Stimulated activated CD8-positive, alpha-beta memory T cell treated with anti-CD3 and anti-CD28 coated beads, Interleukin-2, amount 100 ng/mL, for 1 hour (primary cell): ENCODE measurements around the gene SPTAN1.
"Not testable (repeated sequence)": the region's sequence is repeated elsewhere in the genome, so short reads cannot be mapped to it uniquely, and the experiment has no call there.

ENCODE experiments used
- DNase-seq, 2 donors: peaks; one replicate each; pipeline ENCODE4 v3.0.0-alpha.2; 2020; ENCODE audit warnings: low read depth in 2 of 2

SPTAN1 gene

DNA sequence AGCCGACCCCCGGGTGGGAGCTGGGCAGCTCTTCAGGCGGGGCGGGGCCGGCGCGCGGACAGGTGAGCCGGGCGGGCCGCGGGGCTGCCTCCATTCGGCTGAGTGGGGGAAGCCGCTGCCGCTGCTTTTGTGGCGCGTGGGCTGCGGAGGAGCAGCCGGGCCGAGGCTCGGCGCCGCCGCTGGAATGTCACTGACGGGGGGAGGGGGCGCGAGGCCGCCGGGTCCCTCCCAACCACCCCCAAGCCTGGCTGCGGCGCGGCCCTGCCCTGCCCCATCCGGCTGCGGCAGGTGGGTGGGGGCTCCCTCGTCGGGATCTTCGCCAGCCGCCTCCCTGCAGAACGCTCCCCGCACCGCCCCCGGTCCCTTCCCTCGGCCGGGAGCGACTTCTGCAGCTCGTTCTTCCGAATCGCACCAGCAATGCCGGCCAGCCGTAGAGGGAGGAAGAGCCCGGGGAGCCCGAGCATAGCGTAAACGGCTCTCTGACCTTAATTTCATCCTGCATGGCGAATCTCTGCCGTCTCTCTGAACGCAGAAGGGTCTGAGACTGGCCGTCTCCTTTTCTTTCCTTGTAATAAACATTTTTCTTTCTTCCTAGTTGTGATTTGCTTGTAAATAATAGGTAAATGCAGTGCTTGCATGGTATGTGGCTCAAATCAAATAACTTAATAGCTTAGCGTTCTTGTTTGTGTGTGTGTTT, 505 bp downstream of the SPTAN1 start:
- DNase-seq: peak; percentile 5 to 24

DNA sequence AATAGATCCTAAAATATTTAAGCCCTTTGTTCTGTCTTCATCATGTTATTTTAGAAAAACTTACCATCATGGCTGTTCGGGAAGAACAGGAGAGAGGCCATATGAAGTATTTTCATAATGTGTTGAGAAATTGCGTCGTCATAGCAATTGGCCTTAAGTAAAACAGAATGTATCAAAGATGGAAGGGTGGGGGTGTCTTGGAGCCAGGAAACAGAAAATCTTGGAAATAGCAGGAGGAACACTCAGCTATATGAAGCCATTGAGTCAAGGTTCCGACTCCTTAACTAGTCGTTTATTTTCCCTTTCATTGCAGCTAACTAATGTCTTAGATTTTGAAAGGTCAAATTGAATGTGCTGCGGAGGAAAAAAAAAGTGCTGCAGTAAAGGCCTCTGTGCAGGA, 1.3 kb downstream of the SPTAN1 start:
- no peak for DNase-seq

DNA sequence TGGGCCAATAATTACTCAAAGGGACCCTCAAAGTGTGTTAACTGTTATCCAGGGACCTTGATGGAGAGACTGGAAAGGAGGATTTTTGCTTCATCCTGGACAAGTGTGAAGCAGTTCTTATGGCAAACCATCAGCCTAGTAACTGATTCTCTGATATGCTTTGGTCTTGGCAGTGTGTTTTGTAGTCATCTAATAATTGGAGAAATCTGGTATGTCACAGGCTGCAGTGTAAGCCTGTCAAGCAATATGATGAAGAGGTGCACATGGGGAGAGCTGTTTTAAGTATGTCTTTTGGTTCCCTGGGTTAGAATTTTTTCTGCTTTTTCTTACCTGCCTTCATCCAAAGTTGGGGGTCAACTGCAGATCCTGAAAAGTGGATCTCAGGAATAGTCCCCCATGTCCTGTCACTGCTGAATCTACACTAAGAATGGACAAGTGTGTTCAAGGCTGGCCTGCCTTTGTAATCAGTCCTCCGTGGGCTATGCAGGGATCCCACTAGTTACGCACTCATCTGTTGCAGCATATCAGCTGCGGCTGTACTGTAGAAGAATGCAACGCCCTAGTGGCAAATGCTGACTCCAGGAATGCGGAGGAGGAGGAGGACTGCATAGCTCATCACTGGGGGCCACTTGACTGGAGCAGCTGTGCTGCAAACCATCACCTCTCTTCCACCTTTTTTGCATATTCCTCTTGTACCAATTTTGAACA, 1.9 kb downstream of the SPTAN1 start:
- DNase-seq: no peak

DNA sequence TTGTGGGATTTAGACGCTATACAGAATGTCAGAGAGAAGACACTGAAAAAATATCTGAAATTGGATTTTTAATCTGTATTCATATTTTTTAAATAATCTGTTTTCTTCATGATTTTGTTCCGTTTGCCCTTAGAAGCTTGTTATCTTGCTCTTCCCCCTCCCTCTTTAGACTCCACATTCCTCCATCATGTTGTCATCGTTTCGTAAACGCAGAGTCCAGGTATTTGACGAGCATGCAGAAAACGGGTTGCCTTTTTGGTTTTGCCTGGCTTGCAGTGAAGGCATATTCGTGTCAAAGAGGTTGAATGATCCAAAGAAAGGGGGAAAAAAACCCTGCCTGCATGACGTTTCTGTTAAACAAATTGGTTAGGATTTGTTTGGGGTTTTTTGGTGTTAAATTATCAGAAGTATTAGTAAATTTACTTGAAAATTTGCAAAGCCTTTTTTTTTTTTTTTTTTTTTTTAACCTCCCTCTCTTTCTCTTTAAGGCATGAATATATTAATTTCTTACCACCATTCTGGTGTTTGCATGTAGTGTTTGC, 2.9 kb downstream of the SPTAN1 start:
- DNase-seq: no peak

DNA sequence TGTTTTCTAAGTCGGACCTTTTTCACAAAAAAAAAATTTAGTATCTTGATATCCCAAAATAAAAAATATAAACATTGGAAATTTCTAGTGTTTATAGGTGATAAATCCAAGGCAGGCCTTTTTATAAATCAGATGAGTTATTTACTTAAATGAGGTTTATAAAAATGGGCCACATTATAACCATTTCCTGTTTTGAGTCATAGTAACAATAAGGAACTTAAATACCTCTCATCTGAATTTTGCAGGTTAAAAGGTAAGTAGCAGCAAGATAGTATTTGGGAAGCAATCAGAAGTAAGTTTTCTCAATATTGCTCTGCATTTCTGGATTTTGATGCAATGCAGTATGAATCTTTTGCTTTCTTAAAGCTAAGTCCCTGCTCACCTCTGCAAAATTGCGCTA, 3.9 kb downstream of the SPTAN1 start:
- no peak for DNase-seq

DNA sequence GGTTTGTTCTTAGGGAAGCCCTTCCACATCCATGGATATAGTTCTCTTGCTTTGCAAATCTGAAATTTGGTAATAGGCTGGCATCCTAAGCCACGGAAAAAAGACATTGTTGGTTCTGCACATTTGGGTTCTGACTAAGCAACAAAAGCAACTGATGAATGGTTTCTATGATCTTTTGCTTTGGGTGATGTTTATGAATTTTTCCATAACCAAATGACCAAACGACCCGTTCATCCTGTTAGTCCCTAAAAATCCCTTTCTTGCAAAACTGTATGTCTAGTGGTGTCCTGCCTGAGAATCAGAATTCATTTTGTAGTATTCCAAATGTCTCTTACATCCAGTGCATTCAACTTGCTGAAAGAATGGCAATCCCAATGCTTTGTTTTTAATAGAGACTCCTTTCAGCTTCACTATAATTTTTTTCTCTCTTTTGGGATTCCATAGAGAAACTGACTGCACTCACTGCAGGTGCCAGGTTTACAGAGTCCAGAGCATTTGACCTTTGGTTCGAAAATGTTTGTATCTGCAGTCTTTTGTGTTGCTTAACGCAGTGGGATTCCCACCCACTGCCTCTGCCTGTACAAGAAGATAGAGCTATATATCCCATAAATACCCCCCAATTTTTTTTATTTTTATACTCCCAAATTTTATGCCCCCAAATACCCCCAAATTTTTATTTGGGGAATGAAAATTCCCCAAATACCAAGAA, 4.7 kb downstream of the SPTAN1 start:
- DNase-seq: no peak

DNA sequence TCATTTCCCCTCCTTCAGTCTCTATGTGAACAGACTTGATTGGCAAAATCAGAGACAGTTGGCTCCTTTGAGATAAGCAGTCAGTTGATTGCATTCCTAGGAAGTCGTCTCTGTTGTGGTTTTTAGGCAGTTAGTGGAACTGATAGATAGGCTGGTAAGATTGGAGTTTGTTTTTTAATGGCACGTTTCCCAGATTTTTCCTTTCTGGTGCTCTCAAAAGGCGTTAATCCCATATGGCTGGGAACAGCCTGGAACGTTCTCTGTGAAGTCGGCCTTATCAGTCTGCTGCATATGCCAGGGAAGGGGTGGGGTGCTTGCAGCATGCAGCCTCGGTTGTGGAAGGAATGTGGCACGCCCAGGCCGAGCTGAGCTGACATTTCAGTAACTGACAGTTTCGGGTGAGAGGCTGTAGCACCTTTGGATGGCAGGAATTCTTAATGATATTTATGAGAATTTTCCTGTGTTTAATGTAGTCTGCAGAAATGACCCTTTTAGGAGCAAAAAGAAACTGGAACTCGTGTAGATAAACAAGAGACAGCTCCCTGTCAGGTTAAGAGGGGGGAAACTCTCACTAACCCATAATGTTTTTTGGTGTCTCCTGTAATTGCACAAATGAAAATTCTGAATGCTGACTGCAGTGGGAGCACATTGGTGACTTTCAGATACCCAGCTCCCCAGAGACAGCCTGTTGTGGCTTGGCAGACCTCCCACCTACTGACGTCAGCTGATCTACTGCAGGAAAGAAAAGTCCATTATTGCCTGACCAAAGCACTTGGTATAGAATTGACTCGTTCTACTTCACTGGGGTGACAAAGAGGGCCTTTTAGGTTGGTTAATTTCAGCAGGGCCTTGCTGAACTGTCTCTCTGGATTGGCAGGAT, 6.3 kb downstream of the SPTAN1 start:
- DNase-seq: peak in 1 of 2 donors; percentile 2

DNA sequence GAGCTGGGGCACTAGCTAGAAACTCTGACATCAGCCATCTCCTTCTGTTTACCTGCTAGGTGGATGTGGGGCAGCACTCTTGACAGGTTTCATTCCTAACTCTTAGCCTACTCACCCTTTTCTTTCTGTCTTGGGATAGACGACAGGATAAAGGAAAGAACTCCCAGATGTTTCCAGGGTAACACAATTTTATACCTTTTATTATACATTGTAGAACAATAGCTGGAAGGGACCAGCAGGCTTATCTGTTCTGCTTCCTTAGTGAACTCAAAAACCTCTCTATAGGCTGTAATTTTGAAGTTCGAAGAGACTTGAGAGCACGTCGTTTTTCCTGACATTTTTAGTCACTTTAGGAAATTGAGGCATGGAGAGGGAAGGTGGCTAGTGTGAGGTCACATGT, 13.2 kb downstream of the SPTAN1 start:
- no peak for DNase-seq

DNA sequence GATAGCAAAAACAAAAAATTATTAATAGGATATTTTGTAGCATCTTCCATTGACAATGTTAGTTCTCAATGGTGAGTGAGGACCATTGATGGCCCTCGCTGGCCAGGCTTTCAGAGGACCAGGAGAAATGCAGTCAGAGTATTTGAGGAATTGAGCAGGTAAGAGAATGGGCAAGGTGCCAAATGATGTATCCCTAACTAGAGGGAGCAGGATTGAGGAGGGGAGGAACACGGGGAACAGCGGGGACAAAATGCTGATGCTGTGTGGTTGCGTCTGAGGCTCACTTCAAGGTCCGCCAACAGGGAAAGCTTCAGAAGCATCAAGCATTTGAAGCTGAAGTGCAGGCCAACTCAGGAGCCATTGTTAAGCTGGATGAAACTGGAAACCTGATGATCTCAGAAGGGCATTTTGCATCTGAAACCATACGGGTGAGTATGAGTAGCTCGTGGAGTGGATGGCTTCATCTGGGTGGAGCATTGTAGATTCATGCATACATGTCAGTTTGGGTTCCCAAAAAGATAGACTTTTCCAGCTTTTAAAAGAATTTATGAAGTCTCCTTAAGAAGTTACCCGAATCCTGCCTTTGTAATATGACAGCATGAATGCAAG, 16.2 kb downstream of the SPTAN1 start:
- DNase-seq: no peak

DNA sequence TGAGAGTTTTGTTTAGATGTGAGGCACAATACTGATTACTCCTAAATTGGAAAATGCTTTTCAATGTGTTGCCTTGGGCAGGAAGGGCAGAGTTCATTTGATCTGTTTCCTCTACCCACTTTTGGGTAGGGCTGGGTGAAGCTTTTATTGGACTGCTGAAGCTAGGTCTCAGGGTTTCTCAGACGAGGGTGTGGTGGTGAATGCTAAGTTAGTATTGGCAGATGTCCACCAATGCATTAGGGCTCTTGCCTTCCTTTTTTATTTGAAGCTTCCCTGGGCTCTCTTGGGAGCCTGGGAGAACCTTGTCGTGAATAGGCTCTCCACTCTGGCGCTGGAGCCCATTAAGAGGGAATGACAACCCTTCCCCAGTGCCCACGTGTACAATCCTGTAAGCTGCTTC, 23.1 kb downstream of the SPTAN1 start:
- DNase-seq: no peak

DNA sequence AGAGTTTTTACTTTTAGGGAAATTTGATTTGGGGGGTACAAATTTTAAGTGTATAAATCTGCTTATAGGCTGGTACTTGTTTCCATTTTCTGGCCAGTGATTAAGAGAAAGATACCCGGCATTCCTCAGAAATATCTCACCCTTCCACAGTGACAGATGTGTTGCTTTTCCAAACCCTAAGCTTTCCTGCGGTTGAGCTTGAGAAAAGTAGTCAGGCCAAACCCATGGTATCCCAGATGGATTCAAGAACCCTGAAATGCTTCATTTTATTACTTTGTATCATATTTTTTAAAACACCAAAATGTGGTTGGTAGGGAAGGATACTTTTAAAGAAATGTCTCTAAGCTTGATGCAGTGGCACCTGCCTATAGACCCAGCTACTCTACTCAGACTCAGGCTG, 23.5 kb downstream of the SPTAN1 start:
- DNase-seq: no peak

DNA sequence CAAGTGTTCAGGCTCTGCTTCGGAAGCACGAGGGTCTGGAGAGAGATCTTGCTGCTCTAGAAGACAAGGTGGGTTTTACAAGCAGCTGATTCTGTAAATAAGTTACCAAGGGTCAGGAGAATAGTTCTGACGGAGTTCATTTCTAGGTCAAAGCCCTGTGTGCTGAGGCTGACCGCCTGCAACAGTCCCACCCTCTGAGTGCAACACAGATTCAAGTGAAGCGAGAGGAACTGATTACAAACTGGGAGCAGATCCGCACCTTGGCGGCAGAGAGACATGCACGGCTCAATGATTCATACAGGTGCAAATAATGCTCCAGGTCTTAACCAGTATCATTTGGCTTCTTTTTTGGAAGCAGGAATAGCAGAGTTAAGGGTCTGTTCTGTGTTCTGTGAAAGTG, 24.8 kb downstream of the SPTAN1 start:
- no peak for DNase-seq

DNA sequence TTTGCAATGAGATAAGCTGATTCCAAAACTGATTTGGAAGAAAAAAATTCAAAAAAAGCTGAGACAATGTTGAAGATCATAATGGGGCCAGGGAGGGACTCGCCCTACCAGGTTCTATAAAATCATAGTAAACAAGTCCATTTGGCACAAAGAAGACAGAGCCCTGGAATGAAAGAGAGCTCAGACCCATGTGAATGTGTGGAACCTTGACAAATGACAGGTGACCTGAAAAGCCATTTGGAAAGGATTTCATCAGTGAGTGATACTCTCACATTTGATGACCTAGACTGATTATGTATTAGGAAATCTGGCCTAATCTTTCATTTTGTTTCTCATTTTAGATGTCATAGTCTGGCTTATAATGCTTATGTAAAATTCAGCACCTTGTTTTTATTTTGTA, 26.8 kb downstream of the SPTAN1 start:
- DNase-seq: no peak

DNA sequence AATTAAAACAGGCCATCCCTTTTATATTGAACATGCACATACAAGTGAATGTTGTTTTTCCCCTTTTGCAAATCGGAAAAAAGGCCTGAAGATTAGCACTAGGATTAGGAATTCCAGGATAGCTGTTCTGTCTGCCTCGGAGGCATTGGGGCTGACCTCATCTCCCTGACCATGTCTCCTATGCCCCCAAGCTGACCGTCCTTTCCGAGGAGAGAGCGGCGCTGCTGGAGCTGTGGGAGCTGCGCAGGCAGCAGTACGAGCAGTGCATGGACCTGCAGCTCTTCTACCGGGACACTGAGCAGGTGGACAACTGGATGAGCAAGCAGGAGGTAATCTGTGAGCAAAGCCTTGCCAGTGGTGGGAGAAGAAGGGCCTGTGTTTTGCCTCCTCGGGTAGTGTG, 28.3 kb downstream of the SPTAN1 start:
- no peak for DNase-seq

DNA sequence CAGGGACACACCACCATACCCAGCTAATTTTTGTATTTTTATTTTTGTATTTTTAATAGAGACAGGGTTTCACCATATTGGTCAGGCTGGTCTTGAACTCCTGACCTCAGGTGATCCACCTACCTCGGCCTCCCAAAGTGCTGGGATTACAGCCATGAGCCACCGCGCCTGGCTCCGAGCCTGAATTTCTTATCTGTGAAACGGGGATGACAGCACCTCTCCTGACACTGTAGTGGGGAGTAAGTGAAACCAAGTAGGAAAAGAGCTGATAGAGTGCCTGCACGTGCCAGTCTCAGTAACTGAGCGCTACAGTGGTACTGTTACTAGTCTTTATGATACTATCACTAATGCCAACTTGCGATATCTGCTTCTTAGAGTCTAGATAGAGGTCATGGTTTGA, 32.8 kb downstream of the SPTAN1 start:
- not testable (repeated sequence) for DNase-seq

DNA sequence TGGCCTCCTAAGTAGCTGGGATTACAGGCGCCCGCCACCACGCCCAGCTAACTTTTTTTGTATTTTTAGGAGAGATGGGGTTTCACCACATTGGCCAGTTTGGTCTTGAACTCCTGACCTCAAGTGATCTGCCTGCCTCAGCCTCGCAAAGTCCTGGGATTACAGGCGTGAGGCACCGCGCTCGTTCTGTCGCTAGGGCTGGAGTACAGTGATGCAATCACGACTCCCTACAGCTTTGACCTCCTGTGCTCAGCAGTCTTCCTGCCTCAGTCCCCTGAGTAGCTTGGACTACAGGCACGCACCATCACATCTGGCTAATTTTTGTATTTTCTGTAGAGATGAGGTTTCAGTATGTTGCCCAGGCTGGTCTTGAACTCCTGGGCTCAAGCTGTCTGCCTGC, 34.5 kb downstream of the SPTAN1 start:
- DNase-seq: not testable (repeated sequence)

DNA sequence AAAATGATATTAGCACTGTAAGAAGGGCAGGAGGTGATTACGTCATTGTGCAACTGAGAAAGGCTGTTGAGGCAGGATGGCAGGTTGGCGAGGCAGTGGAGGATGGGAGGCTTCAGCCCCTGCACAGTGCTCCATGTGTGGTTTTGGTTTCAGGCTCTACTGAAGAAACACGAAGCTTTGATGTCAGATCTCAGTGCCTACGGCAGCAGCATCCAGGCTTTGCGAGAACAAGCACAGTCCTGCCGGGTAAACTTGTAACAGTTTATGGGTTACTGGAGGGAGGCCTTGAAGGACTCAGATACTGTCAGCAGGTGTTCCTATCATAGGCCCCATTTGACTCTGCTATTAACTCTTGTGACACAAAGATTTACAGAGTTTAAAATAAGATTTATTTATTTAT, 35.1 kb downstream of the SPTAN1 start:
- DNase-seq: no peak

DNA sequence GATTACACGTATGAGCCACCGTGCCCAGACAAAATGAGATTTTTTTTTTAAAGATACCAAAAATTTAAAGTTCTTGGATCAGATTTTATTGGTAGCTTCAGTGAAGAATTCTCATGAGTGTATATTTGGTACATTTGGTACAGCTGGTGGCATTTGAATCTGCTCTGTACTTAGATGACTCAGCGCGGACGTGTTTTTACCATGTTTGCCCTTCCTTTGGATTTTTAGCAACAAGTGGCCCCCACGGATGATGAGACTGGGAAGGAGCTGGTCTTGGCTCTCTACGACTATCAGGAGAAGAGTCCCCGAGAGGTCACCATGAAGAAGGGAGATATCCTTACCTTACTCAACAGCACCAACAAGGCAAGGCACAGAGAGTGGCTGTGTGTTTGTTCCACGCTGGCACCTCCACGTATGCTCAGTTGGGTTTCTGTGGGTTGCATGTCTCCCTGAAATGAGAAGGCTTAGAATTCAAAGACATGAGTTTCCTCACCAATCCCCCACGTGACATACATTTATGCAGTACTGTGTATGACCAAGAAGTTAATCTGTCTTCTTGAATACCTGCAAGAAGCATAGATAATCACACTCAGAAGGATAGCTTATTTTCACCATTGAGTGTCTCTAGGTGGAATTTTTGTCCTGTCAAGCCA, 36.3 kb downstream of the SPTAN1 start:
- no peak for DNase-seq

DNA sequence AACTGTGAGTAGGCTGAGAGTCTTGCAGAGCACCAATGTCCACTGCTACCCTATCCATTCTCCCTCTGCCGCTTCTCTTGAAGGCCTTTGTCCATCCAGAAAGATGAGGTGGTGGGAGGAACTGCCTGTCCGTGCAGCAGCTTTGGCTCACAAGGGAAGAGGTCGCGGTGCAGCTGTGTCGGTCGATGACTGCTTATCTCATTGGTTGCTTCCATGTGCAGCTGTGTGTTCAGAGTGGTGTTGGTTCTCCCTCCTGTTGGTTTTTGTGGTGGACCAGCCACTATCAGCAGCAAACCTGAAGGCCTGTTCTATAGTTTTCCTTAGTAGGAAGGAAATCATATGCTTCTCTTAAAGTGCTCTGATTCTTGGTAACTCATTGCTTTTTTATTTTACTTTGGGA, 40.7 kb downstream of the SPTAN1 start:
- DNase-seq: no peak

DNA sequence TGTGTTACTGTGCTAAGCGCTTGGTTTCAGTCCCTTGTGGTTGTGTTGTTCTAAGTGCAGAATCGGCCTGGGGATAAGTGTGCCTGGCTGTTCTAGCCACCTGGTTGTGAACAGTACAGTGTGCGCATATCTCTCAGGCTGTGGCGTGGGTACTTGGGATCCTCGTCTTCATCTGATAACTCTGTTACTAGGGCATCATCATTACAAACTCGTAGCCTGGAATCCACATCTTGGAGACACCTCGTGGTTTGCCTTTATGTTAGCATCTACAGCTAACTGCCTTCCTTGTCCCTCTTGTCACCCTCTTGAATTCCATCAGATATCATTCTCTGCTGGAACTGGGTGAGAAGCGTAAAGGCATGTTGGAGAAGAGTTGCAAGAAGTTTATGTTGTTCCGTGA, 41.5 kb downstream of the SPTAN1 start:
- DNase-seq: no peak

DNA sequence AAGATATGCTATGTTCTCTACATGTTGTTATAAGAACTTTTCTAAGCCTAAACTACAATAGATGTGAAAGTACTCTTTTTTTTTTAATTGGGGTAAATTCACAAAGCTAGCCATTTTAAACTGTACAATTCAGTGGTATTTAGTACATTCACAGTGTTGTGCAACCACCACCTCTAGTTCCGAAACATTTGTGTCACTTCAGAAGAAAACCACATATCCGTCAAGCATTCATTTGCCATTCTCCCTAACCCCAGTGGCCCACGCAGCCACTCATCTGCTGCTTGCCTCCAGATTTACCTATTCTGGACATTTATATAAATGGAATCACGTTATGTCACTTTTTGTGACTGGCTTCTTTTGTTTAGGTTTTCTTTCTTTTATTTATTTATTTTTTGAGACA, 43.1 kb downstream of the SPTAN1 start:
- no peak for DNase-seq
